ENCODE measurements around the gene TSHZ2. TPM values are rescaled to one million over a fixed set of nuclear protein-coding genes. Genes with fewer than 3 reads are reported as not detected.

TSHZ2 gene
- total RNA-seq, 1 experiment from 2014 or later, result 2.3 TPM

- CTCF ChIA-PET, result interaction anchor here (1.0 kb wide), 1 partner anchor 105 kb away, joined by 3 read pairs; no protein-coding TSS in a partner anchor
These were observed 410.2 kb downstream of the TSHZ2 start for GRCh38 chr20:53382263-53382844.

GRCh38 chr20:53383916-53384315 is 411.8 kb downstream of the TSHZ2 start:
- TF ChIP-seq CTCF (IDR thresholded peaks at IDR 0.05; ENCODE audit: unreplicated experiment), result no peak
- BruUV-seq (replicated peaks), result no TSS peak
- ChIA-PET POLR2A (no interaction called here), CTCF (no interaction called here)
- Mint-ChIP-seq H3K9me3 (ENCODE audit: unreplicated experiment) (no peaks in the 10 kb centered on the region), H3K4me1 (ENCODE audit: insufficient read depth, unreplicated experiment) (no peaks in the 10 kb centered on the region), H3K4me3 (ENCODE audit: unreplicated experiment) (no peak overlapping the region), H3K36me3 (ENCODE audit: insufficient read depth, unreplicated experiment) (no peaks in the 10 kb centered on the region), H3K27ac (ENCODE audit: low read depth, unreplicated experiment) (no peak overlapping the region), H3K27me3 (ENCODE audit: insufficient read depth, unreplicated experiment) (no peaks in the 10 kb centered on the region)
- no peak for DNase-seq (ENCODE audit: unreplicated experiment)
- intact Hi-C loops (cut with micrococcal nuclease), result no loop called here

More at GRCh38 chr20:53382263-53382844, 410.2 kb downstream of the TSHZ2 start:
- no peak overlapping the region for H3K4me3 Mint-ChIP-seq (ENCODE audit: unreplicated experiment)
- BruUV-seq (replicated peaks), result no TSS peak
- H3K36me3 Mint-ChIP-seq (ENCODE audit: insufficient read depth, unreplicated experiment), result no peaks in the 10 kb centered on the region
- POLR2A ChIA-PET, result no interaction called here
- no peak for TF ChIP-seq CTCF (IDR thresholded peaks at IDR 0.05; ENCODE audit: unreplicated experiment)
- intact Hi-C loops (cut with micrococcal nuclease), result no loop called here
- no peak overlapping the region for H3K27ac Mint-ChIP-seq (ENCODE audit: low read depth, unreplicated experiment)
- H3K9me3 Mint-ChIP-seq (ENCODE audit: unreplicated experiment), result no peaks in the 10 kb centered on the region
- no peak for DNase-seq (ENCODE audit: unreplicated experiment)
- no peaks in the 10 kb centered on the region for H3K27me3 Mint-ChIP-seq (ENCODE audit: insufficient read depth, unreplicated experiment)
- H3K4me1 Mint-ChIP-seq (ENCODE audit: insufficient read depth, unreplicated experiment), result no peaks in the 10 kb centered on the region

- no peak for DNase-seq (ENCODE audit: unreplicated experiment)
- no peak for TF ChIP-seq CTCF (IDR thresholded peaks at IDR 0.05; ENCODE audit: unreplicated experiment)
- no peaks in the 10 kb centered on the region for H3K36me3 Mint-ChIP-seq (ENCODE audit: insufficient read depth, unreplicated experiment)
- ChIA-PET CTCF (no interaction called here), POLR2A (interaction anchor here (0.7 kb wide), 1 partner anchor 561 kb away, joined by 4 read pairs; no protein-coding TSS in a partner anchor)
- intact Hi-C loops (cut with micrococcal nuclease), result no loop called here
- H3K9me3 Mint-ChIP-seq (ENCODE audit: unreplicated experiment), result no peaks in the 10 kb centered on the region
- BruUV-seq (replicated peaks), result no TSS peak
- H3K27me3 Mint-ChIP-seq (ENCODE audit: insufficient read depth, unreplicated experiment), result no peaks in the 10 kb centered on the region
- H3K4me3 Mint-ChIP-seq (ENCODE audit: unreplicated experiment), result no peak overlapping the region
- H3K4me1 Mint-ChIP-seq (ENCODE audit: insufficient read depth, unreplicated experiment), result no peaks in the 10 kb centered on the region
- no peak overlapping the region for H3K27ac Mint-ChIP-seq (ENCODE audit: low read depth, unreplicated experiment)
These were observed 412.2 kb downstream of the TSHZ2 start for GRCh38 chr20:53384392-53384791.

GRCh38 chr20:53385941-53386767 is 414.0 kb downstream of the TSHZ2 start:
- no peak for DNase-seq (ENCODE audit: unreplicated experiment)
- Mint-ChIP-seq H3K27ac (ENCODE audit: low read depth, unreplicated experiment) (no peak overlapping the region), H3K27me3 (ENCODE audit: insufficient read depth, unreplicated experiment) (no peaks in the 10 kb centered on the region), H3K36me3 (ENCODE audit: insufficient read depth, unreplicated experiment) (no peaks in the 10 kb centered on the region), H3K4me1 (ENCODE audit: insufficient read depth, unreplicated experiment) (no peaks in the 10 kb centered on the region), H3K9me3 (ENCODE audit: unreplicated experiment) (no peaks in the 10 kb centered on the region), H3K4me3 (ENCODE audit: unreplicated experiment) (no peak overlapping the region)
- no TSS peak for BruUV-seq (replicated peaks)
- intact Hi-C loops (cut with micrococcal nuclease), result no loop called here
- CTCF ChIA-PET, result interaction anchor here (0.6 to 0.7 kb wide), 2 partner anchors 19 to 1046 kb away, joined by 3 read pairs; no protein-coding TSS in a partner anchor
- POLR2A ChIA-PET, result interaction anchor here (0.7 kb wide), 1 partner anchor 762 kb away, joined by 3 read pairs; no protein-coding TSS in a partner anchor
- TF ChIP-seq CTCF (IDR thresholded peaks at IDR 0.05; ENCODE audit: unreplicated experiment), result no peak
